T1000 (cell line): Measurements from ENCODE around the gene ZMYM4.
"Not testable (repeated sequence)": the region's sequence is repeated elsewhere in the genome, so short reads cannot be mapped to it uniquely, and the experiment has no call there.

Experiments
- DNase-seq: peaks from one replicate; lab custom pipeline; 2025; ENCODE audit warnings: mixed read lengths; lab: John Stamatoyannopoulos, UW

ZMYM4 gene

DNA sequence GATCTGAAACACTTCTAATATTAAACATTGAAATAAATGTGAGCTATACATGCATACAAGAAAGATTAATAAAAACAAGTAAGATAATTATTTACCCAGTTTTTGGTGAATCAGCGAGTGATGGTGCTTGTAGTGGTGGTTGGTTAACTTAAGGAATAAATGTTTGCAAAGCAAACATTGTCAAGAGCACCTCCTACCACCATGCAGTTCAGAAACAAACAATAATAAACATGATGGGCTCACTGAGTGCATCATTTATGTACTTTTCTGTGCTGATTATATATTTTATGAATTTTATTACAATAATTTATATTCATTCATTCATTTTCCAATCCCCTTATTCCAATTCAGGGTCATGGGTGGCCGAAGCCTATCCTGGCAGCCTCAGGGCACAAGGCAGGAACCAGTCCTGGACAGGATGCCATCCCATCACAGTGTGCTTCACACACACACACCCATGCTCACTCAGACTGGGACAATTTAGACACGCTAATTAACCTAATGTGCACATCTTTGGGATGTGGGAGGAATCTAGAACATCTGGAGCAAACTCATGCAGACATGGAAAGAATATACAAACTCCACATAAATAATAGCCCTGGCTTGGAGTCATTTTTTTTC, 57.8 kb downstream of the ZMYM4 start:
- DNase-seq: no peak

DNA sequence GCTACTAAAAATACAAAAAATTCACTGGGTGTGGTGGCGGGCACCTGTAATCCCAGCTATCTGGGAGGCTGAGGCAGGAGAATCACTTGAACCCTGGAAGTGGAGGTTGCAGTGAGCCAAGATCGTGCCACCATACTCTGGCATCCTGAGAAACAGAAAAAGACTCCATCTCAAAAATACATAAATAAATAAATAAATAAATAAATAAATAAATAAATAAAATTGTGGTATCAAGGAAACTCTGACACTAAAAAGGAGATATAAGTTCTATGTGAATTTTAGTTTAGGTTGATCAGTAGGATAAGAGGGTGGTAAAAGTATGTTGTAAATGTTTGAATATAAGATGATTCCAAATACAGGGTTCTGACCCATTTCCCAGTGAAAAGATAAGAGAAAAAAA, 63.1 kb downstream of the ZMYM4 start:
- not testable (repeated sequence) for DNase-seq

DNA sequence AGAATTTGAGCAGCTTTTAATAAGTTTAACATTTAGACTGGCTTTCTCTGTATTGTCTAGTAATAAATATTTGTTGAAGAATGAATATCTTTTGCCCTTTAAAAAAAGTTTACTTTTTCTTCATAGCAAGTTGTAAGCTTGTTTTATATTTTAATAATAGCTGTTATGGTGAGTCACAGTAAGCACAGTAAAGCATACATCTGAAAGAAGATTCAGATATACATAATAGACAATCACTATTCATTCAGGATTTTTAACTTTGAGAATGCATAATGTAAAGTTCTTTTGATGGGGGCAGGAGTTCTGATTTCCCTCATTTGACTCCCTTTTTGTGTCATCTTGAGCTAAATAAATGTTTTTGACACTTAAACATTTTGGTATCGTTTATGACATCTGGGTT, 66.0 kb downstream of the ZMYM4 start:
- DNase-seq: no peak

DNA sequence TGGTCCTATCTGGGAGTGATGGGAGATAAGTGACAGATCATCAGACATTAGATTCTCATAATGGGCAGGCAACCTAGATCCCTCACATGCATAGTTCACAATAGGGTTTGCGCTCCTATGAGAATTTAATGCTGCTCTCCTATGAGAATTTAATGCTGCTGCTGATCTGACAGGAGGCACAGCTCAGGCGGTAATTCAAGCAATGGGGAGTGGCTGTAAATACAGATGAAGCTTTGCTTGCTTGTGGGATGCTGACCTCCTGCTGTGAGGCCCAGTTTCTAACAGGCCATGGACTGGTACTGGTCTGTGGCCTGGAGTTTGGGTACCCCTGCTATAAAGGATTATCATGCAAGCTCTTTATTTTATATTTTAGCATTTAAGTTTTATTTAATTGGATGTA, 72.0 kb downstream of the ZMYM4 start:
- no peak for DNase-seq

DNA sequence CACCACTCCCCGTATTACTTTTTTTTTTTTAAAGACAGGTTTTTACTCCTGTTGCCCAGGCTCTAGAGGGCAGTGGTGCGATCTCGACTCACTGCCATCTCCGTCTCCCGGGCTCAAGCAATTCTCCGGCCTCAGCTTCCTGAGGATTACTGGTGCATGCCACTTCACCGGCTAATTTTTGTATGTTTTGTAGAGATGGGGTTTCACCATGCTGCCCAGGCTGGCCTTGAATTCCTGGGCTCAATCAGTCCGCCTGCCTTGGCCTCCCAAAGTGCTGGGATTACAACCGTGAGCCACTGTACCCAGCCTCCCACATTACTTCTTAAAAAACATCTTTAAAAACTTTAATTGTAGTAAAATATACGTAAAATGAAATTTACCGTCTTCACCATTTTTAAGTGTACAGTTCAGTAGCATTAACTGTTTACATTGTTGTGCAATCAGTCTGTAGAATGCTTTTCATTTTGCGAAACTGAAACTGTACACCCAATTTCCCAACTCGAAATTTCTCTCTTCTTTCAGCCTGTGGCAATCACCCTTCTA, 77.0 kb downstream of the ZMYM4 start:
- DNase-seq: no peak

DNA sequence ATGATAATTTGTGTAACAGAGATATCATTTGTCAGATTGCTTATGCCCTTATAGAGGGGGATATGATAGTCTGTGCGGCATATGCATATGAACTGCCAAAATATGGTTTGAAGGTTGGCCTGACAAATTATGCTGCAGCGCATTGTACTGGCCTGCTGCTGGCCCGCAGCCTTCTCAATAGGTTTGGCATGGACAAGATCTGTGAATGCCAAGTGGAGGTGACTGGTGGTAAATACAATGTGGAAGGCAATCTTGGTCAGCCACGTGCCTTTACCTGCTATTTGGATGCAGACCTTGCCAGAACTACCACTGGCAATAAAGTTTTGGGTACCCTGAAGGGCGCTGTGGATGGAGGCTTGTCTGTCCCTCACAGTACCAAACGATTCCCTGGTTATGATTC, 82.4 kb downstream of the ZMYM4 start:
- no peak for DNase-seq

DNA sequence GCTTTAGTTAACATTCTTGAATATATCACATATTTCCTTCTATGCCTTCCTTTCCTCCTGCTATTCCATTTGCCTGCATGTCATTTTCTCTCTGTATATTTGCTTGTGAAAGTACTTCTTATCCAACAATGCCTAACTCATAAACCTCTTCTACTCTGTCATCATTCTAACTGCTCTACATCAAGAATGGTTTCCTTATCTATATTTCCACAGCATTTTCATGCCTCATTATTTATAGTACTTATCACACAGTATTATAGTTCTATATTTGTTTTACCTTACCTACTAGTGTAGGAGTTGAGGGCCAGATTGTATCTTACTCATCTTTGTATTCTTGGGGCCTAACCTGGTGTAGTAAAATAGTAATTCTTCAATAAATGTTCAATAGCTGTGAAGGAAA, 91.5 kb downstream of the ZMYM4 start:
- DNase-seq: no peak

DNA sequence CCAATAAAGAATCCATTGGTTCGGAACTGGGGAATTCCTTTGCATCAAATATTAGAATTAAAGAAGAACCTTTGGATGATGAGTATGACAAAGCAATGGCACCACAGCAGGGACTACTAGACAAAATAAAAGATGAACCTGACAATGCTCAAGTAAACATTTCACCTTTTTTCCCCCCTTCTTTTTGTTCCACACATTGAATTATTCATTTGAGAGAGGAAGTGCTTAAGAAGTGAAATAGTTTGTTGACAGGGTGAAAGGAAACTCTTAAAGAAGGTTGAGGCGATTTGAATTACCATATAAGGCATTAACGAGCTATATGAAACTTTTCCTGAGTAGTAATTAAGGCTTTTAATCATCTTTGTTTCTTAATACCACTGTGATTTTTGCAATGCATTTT, 93.1 kb downstream of the ZMYM4 start:
- DNase-seq: no peak

DNA sequence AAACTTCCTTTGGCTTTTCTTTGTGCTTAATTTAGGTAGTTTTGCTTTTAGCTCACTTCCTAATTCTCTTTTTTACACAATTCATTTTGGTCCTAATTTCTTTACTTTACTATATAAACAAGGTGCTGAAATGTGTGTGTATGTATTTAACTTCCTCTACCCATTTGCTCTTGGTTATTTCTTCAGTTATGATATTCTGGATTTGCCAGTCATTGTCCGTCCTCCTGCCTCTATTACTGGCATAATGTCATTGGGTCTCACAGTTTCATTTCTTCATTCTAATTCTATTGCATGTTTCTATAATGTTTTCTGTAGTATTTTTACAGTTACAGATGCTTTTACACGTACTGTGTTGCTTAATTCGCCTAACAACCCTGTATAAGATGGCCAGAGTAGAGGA, 96.2 kb downstream of the ZMYM4 start:
- DNase-seq: no peak

DNA sequence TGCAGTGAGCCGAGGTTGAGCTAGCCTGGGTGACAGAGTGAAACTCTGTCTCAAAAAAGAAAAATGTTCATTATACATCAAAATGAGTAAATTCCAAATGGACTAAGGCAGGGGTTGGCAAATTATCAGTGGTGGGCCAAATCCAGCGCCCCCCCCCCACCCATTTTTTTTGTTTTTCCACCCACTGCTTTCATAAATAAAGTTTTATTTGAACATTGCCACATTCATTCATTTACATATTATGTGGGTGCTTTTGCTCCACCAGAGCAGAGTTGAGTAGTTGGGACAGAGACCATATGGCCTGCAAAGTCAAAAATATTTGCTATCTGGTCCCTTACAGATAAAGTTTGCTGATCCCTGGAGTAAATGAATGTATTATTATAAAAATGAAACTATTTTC, 99.4 kb downstream of the ZMYM4 start:
- DNase-seq: no peak

DNA sequence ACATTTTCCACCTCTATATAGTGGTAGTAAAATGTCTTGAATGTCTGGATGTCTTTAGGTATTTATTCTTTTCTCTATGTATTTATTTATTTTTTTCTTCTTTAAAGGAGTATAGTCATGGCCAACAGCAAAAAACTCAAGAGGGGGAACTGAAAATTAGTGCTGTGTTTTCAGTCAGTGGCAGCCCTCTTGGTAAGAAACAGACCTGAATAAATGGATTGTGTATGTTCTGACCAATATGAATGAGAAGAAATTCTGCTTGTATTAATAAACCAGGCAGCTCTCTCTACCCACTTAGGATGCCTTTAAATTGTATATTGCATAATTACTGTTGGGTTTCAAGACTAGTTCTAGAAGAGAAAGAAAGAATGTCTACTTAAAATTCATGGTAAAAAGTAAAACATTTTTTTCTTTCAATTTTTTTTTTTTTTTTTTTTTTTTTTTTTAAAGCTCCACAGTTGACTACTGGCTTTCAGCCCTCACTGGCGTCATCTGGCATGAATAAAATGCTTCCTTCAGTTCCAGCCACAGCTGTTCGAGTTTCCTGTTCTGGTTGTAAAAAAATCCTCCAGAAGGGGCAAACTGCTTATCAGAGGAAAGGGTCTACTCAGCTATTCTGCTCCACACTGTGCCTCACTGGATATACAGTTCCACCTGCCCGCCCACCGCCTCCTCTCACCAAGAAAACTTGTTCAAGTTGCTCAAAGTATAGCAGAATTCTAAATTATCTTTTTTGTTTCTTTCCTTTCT, 101.6 kb downstream of the ZMYM4 start:
- DNase-seq: no peak

DNA sequence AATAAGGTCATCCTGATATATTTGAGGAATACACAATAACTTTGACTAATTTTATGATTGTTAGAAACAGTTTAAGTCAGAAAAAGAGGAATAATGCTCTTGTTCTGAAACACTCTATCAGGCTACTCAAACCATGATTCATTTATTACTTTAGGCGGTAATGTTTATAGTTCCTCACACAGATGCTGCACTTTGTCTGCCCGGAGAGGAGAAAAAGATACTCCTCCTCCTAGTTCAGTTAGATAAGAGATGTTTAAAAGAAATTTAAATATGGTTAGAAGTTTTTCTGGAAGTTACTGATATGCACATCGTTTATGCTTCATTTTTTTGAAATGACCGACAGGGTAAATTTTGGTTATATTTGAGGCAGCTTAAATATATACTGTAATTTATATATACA, 103.0 kb downstream of the ZMYM4 start:
- no peak for DNase-seq

DNA sequence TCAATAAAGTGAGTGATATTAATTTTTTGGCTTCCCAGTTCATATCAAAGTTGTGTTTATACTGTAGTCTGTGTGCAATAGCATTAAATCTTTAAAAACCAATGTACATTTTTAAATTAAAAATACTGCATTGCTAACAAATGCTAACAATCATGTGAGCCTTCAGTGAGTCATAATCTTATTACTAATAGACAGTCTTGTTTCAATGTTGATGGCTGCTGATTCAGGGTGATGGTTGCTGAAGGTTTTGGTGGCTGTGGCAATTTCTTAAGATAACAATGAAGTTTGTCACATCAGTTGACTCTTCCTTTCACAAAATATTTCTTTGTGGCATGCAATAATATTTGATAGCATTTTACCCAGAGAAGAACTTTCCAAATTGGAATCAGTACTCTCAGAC, 109.0 kb downstream of the ZMYM4 start:
- DNase-seq: no peak

DNA sequence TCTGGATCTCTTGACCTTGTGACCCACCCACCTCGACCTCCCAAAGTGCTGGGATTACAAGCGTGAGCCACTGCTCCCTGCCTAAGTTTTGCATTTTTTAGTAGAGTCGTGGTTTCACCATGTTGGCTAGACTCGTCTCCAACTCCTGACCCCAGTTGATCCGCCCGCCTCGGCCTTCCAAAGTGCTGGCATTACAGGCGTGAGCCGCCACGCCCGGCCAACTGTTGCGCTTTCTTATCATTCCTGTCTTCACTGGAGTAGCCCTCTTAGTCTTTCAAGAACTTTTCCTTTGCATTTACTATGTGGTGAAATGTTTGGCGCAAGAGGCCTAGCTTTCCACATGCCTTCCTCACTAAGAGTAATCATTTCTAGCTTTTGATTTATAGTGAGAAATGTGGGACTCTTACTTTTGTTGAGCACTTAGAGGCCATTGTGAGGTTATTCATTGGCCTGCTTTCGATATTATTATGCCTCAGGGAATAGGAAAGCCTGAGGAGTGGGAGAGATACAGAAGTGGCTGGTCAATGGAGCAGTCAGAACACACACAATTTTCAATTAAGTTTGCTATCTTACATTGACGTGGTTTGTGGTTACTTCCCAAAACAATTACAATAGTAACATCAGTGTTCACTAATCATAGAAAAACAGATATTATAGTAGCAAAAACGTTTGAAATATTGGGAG, 111.0 kb downstream of the ZMYM4 start:
- DNase-seq: no peak

DNA sequence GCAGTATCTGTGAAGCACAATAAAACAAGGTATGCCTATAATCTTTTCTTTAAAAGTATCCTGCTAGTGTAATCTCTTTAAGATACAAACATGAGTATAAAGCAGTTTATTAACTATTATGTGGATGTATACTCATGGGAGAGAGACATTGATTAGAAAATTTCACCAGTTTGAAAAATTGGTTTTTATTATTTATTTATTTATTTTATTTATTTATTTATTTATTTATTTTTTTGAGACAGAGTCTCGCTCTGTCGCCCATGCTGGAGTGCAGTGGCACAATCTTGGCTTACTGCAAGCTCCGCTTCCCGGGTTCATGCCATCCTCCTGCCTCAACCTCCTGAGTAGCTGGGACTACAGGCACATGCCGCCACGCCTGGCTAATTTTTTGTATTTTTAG, 111.6 kb downstream of the ZMYM4 start:
- not testable (repeated sequence) for DNase-seq

DNA sequence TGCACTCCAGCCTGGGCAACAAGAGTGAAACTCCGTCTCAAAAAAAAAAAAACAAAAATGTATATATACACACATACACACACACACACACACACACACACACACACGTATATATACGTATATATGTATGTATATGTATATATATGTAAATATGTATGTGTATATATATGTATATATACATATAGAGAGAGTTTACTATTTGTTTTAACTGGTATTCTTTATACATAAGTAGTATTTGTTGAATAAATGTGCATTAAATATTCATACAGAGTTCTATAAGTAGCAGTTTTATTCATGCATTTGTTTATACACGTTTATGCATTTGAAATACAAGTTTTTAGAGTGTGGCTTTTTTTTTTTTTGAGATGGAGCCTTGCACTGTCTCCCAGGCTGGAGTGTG, 113.6 kb downstream of the ZMYM4 start:
- DNase-seq: no peak

DNA sequence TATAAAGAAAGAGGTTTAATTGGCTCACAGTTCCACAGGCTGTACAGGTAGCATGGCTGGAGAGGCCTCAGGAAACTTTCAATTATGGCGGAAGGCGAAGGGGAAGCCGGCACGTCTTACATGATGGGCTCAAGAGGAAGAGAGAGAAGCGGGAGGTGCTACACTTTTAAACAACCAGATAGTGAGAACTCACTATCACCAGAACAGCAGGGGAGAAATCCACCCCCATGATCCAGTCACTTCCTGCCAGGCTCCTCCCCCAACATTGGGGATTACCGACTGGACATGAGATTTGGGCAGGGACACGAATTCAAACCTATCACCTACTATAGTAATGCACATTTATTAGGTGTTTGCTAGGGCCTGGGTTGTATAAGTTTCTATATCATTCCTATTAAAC, 117.8 kb downstream of the ZMYM4 start:
- DNase-seq: no peak

DNA sequence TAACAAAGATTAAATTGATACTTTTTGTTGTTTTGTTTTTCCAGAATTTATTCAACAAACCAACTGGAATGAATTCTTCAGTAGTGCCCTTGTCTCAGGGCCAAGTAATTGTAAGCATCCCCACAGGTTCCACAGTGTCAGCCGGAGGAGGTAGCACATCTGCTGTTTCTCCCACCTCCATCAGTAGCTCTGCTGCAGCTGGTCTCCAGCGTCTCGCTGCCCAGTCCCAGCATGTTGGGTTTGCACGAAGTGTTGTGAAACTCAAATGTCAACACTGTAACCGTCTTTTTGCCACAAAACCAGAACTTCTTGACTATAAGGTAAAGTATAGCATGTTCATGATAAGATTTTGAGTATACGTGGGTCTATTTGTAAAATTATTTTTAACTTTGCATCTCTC, 118.5 kb downstream of the ZMYM4 start:
- DNase-seq: no peak

DNA sequence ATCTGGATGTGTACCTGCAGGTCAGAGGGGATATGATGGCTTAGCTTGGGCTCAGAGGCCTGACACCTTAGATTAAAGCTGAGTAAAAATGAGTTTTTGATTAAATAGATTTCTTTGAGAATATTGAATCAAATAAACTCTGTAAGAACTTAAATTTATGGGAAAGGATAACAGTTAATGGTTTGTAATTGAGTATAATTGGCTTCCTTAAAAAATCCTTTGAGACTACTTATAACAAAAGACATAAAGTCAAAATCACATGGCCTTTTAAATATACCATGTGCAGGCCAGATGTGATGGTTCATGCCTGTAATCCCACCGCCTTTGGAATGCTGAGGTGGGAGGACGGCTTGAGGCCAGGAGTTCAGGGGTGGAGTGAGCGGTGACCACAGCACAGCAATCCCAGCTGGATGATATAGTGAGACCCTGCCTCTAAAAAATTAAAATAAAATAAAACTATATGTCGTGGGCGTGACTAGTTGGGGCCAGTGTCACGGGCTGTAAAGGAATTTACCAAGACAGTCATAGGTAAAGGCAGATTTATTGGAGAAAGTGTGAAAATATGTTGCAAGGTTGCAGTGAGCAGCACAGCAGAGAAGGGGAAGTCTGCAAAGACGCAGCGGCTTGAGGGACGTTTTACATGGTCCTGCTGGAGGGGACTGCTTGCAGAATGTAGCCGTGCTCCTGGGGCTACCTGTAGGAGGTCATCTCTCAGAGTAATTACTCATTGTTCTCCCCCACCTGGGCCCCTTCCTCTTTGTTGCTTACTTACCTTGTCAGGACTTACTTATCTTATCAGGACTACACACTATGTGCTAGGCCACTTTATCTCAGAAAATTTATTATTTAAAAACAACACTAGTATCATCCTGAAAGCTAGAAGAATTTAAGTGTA, 122.3 kb downstream of the ZMYM4 start:
- no peak for DNase-seq

DNA sequence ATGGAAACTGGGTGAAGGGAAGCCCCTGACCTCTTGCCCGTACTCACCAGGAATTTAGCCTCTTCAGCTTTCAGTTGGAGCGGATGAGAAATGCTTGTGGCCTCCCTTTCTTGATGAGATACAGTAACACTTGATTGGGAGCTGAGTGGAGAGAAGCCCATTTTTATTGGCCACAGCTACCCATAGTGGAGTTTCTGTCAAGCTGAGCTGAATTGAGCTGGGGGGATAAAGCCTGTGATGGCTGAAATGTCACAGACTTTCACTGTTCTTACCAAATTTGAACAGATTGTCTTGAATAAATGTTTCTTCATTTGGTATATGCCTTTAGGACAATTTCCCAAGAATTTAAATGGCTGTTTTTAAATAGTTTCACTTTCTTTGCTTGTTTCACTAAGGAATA, 125.9 kb downstream of the ZMYM4 start:
- no peak for DNase-seq

DNA sequence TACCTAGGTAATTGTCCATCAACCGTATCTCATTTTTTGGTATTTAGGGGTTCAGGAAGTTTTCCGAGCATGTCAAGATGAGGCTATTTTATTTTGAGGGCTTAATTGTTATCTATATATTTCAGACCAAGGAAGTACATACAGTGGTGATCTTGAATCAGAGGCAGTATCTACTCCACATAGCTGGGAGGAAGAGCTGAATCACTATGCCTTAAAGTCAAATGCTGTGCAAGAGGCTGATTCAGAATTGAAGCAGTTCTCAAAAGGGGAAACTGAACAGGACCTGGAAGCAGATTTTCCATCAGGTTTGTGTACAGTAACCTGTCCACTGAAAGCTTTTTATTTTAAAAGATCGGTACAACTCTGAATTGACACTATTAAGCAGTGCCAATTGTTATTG, 130.2 kb downstream of the ZMYM4 start:
- DNase-seq: no peak

DNA sequence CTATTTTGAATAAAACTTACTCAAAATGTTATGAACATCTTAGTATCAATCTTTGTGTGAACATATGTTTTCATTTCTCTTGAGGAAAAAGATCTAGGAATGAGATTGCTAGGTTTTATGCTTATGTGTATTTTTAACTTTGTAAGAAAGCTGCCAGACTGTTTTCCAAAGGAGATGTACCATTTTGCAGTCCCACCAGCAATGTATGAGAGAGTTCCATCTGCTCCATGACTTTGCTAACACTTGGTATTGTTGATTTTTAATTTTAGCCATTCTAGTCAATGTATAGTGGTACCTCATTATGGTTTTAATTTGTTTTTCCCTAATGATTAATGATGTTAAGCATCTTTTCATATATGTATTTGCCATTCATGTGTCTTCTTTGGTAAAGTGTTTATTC, 132.5 kb downstream of the ZMYM4 start:
- no peak for DNase-seq
